ENCODE data around the gene MRPS22.
A peak's percentile ranks its signal among the peaks of the same experiment; 100 is the strongest.
"Not testable (repeated sequence)": the region's sequence is repeated elsewhere in the genome, so short reads cannot be mapped to it uniquely, and the experiment has no call there.

The MRPS22 gene

DNA sequence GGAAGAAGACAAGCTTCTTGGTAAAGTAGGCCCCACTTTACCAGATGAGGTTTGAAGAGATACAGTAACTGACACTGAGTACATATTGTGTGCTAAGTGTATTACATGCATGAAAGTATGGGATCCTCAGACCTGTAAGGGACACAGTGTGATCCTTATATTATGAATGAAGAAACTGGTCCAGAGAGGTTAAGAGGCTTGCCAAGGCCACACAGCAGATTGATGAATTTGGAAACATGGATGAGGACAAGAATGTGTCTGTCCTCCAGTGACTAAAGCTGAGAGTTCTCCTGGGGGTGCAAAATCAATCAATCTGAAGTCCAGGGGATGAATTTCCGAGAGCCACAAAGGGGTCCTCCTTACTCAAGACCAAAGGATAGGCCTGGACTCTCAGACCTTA is 31.4 kb upstream of the MRPS22 start:
- no peak for DNase-seq (ENCODE audit: low spot score)

DNA sequence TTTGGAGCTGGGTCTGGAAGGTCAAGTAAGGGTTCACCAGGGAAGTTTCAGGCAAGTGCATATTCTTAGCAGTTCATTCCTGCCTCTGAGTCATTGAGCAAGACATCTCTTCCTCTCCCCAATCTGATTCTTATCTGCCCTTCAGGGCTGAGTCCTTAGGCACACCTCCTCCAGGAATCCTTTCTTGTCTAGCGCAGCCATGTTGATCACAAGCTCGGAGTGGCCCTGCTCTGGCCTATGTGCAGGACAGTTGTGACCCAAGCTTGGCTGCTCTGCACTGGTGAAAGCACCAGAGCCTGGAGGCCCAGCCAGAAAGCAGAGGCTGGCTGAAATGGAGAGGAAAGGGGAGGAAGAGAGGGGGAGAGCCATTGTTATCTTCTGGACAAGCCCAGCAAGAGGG is 30.9 kb upstream of the MRPS22 start:
- DNase-seq (ENCODE audit: low spot score), result peak; percentile 60

DNA sequence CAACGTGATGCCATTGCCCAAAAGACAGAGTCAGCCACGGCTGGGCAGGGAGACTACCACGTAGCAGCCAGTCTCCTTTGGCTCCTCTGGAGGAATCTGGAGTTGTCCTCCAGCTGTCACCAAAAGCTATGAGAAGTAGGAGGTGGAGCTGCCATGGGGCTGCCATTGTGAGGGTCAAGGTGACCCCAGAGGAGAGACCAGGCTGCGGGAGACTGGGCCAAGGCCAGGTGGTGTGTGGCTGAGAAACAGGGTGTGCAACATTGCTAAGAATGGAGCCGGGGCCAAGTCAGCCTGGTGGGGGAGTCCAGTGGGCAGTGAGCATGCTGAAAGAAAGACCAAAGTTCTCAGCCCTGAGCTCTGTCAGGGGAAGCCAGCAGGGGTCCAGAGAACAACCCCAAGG is 29.9 kb upstream of the MRPS22 start:
- DNase-seq (ENCODE audit: low spot score), result no peak

DNA sequence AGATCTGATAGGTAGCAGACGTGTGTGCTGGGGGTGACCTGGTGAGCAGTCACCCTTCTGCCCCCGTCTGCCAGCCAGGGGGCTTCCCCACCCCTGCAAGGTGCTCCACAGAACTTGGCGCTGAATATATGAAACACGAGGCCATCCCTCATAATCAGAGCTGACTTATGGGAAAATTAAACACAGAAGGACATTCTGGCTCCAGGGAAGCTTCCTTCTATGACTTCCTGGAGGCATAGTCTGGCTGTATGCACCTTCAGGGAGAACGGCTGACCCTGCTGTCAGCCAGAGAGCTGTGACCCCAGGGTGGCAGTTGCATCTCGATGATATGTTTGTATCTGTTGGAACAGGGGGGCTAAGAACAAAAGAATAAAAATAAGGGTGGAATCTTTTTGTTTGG is 26.6 kb upstream of the MRPS22 start:
- no peak for DNase-seq (ENCODE audit: low spot score)

DNA sequence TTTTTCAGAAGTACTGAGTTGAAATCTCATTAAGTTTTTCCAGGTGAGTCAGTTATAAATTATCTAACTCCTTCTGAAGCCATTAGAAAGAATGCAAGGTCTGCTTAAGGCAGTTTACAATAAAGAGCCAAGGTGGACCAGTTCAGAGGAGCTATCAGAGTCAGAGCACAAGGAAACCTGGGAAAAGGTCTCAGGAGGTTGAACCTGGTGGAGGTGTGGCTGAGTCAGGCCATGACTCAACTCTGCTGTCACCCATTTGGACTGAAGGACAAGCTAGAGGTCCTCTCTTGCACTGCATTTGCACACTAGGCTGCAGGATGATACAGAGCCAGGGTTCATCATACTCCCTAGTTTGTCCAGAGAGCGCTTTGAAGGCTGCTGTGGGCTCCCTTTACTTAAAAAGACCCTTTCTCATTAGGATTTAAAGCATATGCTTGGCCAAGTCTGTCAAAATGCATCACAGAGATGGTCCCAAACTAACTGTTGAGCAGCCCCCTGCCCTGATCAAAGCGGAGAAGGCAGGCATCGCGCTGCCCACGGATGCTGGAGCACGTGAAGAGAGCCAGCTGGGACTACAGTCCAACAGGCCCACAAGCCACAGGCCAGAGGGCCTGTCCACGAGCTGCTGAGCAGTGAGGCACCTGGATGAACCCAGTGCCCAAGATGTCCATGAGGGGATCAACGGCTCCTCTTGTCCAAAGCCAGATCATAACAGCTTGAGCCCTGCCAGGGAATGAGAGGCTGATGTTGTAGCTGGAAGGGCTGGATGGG is 26.0 kb upstream of the MRPS22 start:
- DNase-seq (ENCODE audit: low spot score), result no peak

DNA sequence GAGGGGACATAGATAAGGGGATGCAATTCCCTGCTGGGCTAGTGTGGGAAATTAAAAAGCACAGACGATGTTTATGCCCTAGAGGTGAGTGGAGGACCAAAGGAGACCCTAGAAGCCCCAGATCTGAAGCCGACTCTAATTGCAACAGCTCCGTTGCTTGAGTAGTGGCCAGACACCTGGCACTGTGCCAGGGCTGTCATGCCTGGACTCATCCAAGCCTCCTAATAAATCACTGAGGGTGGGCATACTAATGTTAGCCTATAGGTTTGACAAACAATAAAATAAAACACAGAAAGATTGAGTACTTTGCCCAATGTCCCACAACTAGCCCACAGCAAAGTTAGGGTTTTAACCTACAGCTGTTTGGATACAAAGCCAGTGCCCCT is 25.4 kb upstream of the MRPS22 start:
- DNase-seq (ENCODE audit: low spot score), result no peak

DNA sequence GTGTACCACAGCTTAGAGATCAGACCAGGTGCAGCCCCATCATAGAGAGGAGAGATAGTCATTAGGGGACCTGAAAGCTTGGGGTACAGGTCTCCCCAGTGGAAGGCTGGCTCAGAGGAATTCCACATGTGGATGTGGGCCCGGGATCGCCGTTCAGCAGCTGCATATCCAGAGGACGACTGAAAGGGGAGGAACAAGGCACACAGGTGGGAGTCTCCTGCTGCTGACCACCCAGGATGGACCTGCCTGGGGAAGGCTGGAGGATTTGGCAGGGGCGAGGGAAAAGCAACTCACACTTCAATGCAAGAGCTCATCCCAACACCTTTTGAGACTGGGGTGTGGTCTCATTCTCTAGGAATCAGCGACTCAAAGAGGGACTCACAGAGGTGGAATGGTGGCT is 25.0 kb upstream of the MRPS22 start:
- DNase-seq (ENCODE audit: low spot score), result no peak

DNA sequence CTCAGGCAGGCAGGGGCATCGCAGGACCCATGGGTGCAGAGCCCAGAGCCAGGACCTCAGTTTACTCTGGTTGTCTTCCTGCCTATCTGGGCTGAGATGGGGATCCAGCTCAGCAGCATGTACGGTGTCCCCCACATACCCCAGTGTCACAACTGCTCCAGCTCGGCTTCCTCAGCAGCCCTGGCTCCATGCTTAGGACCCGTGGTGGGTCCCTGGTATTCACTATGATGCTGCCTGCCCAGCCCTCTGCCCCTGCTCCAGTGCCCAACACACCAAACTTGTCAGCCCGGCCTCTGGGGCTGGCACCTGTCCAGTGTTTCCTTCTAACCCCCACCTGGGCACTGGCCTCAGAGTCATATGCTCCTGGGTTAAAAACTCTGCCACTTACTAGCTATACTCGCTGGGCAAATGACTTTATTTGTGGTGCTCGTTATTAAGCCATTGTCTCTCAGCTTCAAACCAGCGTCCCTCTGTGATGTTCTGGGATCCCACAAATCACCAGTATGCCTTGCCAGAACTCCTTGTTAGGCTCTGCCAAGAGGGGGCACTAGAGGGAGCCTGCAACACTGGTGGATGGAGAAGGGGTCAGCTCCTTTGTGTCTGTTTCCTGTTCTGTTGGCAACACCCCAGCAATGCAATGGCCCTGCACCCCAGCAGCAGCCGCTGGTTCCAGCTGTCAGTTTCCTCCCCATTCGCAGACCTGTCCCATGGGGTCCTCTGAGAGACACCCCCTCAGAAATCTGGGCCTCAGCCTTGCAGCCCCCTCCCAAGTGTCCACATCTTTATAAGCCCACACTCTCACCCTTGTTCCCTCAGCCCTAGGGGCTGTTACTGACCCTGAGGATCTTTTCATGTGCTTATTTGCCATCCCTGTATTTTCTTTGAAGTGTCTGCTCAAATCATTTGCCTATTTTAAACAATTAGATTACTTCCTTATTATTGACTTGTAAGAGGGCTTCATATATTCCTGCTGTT is 24.1 kb upstream of the MRPS22 start:
- DNase-seq (ENCODE audit: low spot score), result no peak

DNA sequence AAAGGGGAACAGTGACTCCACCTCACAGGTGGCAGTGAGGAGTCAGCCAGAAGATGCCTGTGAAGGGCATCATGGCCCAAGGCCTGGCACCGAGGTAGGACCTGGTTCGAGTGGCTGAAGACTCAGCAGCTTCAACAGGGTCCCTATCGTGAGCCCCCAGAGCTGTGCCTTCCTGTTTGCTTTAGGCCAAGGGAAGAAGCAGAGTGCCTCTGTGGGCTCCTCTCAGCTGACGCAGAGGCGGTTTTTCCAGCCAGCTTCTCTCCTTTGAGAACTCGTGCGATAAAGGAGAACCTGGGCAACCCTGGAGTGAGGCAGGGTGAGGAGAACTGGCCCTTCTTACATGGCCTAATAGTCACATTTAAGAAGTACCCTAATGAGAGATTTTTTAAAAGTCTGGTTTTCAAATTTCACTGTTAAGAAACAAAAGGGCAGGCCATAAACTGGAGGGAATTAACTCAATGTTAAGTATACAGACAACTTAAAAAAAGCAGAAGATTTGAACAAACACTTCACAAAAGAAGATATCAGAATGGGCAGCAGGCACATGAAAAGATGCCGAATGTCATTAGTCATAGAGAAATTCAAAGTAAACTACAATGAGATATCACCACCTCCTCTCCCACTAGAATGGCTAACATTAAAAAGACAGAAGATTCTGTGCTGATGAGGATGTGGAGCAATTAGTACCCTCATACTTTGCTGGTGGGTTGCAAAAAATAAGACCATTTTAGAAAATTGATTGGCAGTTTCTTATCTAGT is 23.1 kb upstream of the MRPS22 start:
- no peak for DNase-seq (ENCODE audit: low spot score)

DNA sequence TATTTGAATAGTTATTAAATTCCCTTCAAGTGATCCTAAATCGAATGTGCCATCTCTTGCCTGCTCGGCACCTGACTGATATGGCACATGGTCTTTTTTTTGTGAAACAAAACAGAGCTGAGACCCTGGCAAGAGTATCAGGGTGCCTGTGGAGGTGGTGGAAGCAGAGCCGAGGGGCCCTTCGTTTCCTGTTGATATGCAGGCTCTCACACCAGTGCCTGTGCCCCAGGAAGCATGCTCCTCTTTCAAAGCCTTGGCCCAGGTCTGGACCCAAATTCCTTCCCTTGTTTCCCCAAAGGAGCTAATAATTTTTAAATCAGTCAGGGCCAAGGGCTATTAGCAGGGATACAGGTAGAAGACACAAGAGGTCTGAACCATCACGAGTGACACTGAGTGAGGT is 21.5 kb upstream of the MRPS22 start:
- no peak for DNase-seq (ENCODE audit: low spot score)

DNA sequence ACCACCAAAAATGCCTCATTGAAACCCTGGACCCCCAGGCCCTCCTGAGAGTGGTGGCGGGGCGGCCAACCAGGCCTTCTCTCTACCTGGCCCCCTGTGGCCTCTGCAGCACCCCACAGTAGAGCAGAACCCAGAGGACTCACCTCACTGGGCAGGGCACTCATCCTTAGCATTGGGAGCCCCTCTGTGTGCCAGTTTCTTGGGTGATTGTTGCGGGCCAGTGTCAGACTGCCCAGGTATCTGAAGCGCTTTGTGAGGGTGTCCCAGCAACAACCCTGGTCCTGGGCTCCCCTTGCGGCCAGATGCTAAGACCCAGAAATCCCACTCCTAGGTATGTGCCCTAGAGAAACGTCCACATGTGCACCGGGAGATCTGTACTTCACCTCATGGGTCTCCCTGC is 20.7 kb upstream of the MRPS22 start:
- DNase-seq (ENCODE audit: low spot score), result no peak

DNA sequence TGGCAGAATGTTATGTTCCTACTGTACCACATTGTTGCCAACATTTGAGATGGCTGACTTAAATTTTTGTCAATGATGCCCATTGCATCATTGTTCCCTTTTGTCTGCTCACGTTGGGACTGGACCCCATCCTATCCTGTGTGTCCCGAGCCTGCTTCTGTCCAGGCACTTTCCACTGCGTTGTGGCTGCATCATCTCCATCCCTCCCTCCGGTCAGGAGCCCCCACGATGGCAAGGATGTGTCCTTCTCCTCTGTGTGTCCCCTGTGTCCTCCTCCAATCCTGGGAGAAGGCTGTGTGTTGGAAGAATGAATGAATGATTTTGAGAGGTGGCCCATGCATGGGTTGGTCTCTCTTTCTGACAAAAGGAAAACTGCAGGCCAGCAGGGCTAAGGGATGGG is 19.4 kb upstream of the MRPS22 start:
- DNase-seq (ENCODE audit: low spot score), result no peak

DNA sequence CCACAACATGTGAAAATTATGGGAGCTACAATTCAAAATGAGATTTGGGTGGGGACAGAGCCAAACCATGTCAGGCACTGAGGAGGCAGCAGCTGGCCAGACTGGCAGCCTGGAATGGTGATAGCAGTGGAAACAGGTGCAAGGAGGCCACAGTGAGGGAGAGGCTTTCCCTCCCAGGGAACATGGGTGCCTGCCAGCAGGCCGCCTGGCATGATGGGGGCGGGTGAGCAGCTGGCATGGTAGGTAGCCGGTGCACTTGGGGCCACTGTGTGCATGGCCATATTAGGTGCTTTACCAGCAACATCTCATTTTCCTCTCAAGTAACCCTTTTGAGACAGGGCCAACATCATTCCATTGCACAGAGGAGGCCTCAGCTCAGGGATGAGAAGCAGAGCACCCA is 18.3 kb upstream of the MRPS22 start:
- no peak for DNase-seq (ENCODE audit: low spot score)

DNA sequence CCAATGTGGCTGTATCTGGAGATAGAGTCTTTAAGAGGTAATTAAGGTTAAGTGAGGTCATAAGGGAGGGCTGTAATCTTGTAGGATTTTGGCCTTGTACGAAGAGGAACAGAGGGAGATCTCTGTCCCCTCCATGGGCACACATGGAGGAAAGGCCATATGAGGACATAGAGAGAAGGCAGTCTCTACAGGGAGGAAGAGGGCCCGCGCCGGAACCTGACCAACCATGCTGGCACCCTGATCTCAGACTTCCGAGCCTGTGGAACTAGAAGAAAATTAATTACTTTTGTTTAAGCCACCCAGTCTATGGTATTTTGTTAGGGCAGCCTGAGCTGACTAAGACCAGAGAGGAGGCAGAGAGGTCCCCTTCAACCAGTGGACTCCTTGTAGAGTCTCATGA is 17.7 kb upstream of the MRPS22 start:
- DNase-seq (ENCODE audit: low spot score), result no peak

DNA sequence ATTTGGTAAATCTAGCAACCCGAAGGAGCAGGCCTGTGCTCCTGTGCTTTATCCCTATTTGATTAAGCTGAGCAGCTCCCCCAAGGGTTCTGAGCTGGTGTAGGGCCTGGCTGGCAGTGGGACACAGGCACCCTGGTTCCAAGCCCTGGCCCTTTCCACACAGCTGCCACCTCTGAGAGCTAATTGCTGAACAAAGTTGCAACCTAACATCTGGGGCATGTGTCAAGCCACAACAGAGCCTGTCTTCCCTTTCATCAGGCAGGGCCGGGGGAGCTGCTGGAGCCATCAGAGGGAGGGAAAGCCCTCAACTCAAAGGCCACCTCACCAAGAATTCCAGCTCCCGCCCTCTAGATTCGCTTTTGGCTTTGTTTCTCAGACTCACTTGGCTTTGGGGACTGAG is 17.1 kb upstream of the MRPS22 start:
- no peak for DNase-seq (ENCODE audit: low spot score)

DNA sequence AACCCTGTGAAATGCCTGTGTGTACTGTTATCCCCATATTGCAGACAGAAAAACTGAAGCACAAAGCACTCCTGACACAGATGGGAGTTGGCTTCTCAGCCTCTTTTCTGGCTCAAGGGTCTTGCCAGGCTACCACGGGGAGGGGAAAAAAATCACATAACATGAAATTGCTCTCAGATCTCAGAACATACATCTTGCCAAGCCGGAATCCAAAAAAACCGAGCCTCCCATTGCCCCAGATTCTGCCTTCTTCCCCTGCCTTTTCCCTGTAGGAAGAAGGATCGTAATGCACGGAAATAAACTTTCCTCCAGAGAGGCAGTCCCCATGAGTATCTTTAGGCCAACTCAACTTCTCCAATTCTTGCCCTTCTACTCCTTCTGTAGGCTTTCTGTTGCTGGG is 16.6 kb upstream of the MRPS22 start:
- DNase-seq (ENCODE audit: low spot score), result no peak

DNA sequence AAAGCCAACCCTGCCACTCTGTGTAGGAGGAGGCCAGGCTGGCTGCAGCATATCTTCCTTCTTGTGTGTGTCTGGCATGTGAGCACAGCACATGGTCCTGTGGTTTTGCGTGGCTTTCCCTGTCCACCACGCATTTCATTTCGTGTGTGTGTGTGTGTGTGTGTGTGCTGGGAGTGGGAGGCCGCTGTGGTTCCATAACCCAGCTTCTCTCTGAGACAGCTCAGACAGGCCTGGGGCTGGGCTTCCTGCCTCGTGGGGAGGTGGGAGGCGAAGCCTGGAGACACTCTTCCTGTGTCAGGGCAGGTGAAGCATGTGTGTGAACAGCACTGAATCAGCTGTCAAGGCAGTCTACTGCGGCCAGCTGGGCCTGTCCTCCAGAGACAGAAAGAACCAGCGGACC is 16.0 kb upstream of the MRPS22 start:
- no peak for DNase-seq (ENCODE audit: low spot score)

DNA sequence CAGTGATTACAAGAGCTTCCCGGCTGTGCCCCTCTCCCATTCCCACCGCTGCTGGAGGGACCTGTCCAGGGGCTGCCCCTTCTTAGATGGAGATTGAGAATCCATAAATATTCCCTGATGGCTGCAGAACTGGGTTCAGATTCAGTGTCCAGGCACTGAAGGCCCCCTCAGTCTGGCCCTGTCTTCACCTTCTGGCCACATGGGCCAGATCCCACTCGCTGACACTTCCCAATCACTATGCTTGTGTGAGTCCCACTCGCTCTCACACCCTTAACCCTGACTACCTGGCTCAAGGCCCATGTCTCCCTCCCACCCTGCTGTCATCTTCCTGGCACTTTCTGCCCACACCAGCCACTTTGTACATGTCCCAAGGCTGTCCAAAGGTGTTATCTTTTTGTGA is 15.5 kb upstream of the MRPS22 start:
- no peak for DNase-seq (ENCODE audit: low spot score)

DNA sequence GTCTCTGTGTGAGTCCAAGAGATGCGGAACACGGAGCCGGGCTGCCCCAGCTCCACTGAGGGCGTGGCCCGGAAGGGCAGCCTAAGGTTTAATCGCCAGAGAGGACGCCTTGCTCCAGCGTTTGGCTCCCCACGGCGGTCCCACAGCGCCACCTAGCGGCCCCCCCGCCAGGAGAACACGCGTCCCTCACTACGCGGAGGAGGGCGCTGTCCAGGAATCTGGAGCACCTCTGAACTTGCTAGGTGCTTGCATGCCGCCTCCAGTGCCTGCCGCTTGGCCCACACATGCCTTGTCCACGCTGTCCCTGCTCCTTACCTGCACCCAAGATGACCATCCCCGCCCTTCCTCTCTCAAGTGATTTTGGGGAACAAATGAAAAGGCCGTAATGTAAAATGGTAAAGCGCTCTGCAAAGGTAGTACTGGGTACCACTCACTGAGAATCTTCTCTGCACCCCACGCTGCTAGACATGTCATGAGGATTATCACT is 14.4 kb upstream of the MRPS22 start:
- DNase-seq (ENCODE audit: low spot score), result peak; percentile 96

DNA sequence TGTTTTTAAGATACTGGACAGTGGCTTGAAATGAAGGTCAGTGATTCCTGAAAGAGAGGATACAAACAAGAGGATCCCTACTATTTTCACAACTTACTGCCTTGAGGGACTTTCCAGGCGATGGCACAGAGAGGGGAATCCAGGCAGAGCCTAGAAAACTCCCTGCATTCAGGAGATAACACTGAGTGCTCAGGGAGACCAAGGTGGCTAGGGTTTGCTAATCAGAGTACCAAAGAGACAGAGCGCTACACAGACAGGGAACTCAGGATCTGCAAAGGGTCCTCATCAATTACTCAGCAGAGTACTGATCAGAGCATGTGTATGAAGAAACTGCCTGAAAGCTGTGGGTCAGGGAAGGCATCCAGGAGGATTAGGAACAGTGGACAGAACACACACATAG is 11.7 kb upstream of the MRPS22 start:
- DNase-seq (ENCODE audit: low spot score), result no peak

DNA sequence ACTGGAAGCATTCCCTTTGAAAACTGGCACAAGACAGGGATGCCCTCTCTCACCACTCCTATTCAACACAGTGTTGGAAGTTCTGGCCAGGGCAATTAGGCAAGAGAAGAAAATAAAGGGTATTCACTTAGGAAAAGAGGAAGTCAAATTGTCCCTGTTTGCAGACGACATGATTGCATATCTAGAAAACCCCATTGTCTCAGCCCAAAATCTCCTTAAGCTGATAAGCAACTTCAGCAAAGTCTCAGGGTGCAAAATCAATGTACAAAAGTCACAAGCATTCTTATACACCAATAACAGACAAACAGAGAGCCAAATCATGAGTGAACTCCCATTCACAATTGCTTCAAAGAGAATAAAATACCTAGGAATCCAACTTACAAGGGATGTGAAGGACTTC is 9.1 kb upstream of the MRPS22 start:
- not testable (repeated sequence) for DNase-seq (ENCODE audit: low spot score)

DNA sequence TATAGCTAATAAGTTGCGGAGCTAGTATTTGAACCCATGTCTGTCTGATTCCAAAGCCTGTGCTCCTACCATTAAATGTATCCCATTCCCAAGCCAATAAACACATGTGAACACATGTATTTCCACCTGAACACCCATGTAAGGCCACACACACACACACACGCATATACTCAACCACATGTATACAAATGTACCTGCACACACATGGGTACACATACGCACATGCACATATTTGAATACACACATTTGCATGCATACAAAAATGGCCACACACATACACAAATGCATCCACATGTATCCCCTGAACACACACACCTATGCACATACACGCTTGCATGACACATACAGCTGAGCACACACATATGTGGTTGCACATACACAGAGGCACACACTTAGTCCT is 5.4 kb upstream of the MRPS22 start:
- no peak for DNase-seq (ENCODE audit: low spot score)

All from AG08395 (cell line).